WERI-Rb-1 (cell line): ENCODE data around the gene C19orf12.

Experiments
- DNase-seq: peaks from one replicate; pipeline ENCODE4 v3.0.0-alpha.2; 2020
- H3K27ac ChIP-seq: fragments of 250-450 bp; sonication (Bioruptor Pico); 2 replicates; pipeline ENCODE4 v1.5.1; 2020; ENCODE audit warnings: mild to moderate bottlenecking, moderate library complexity
- H3K27me3 ChIP-seq: fragments of 250-450 bp; sonication (Bioruptor Pico); 2 replicates; pipeline ENCODE4 v1.5.1; 2021; ENCODE audit warnings: mild to moderate bottlenecking, low read depth, moderate library complexity; ENCODE audit not compliant: insufficient read depth, severe bottlenecking
- H3K36me3 ChIP-seq: fragments of 250-450 bp; sonication (Bioruptor Pico); 2 replicates; pipeline ENCODE4 v1.5.1; 2020; ENCODE audit warnings: mild to moderate bottlenecking, moderate library complexity
- H3K4me3 ChIP-seq: 2 replicates; pipeline ENCODE4 v1.5.1; 2011; ENCODE audit warnings: low read depth, mild to moderate bottlenecking, control low read depth, low read length
- H3K9me3 ChIP-seq: fragments of 250-450 bp; sonication (Bioruptor Pico); 2 replicates; pipeline ENCODE4 v1.5.1; 2021; ENCODE audit warnings: mild to moderate bottlenecking, moderate library complexity; ENCODE audit not compliant: severe bottlenecking
- CTCF ChIP-seq: IDR thresholded peaks from 2 replicates; pipeline ENCODE4 v1.5.1; 2011; ENCODE audit warnings: low read depth, mild to moderate bottlenecking, control low read depth, inconsistent platforms, low read length

The C19orf12 gene

DNA sequence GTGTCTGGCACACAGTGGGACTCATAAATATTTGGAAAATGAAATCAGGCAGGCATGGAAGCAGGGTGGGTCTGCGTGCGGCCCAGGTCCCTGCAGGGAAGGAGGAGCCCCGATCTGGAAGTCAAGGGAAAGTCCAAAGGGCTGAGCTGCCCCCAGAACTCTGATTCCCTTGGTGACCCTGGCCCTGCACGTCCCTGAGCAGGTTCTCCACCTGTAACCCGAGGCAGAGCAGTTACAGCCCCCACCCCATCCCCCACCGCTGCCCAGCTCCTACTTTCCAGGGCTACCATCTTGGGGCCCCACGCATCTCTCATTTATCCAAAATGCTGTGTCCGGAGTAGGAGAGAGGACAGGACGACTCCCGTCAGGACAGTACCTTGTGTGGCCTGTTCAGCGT, 47.7 kb downstream of the C19orf12 start:
- Histone ChIP-seq H3K27ac (no peak overlapping the region), H3K4me3 (no peak overlapping the region)

DNA sequence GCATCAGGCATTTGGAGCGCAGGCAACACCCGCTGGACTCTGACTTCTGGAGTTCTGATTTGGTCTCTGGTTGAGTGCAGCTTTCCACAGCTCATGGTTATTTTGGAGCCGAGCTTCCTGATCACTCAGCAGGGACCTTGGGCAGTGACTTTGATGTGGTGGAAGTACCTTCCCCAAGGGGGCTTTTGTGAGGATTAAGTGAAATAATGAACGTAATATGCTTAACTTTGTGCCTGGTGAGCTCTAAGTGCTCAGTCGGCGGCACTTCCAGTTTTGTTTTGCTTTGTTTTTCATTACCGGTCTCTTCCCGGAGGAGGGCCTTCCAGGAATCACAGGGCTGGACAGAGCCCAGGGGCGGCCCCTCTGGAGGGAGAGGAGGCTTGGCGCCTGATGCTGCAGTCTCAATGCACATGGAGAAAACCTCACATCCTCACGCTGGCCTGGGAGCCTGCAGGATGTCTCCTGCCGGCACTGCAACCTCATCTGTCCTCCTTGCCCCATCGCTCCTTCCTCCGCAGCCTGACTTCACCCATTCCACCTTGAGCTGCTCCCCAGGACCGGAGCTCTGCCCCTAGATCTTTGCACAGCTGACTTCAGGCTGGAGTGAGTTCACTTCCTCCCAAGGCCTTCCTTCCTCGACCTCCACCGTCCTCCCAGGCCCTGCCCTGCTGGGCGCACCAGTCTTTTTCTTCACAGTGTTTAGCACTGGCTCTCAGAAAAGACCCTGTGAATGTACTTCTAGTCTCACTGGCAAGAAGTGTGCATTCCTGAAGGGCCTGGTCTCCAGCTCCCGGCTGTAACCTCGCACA, 48.3 kb downstream of the C19orf12 start:
- Histone ChIP-seq H3K4me3 (peak overlapping the region; percentile 76), H3K27me3 (no peaks in the 10 kb centered on the region), H3K36me3 (no peaks in the 10 kb centered on the region), H3K9me3 (no peaks in the 10 kb centered on the region), H3K27ac (no peak overlapping the region)
- no peak for DNase-seq
- TF ChIP-seq CTCF: no peak

More for the DNA sequence above, 47.7 kb downstream of the C19orf12 start:
- no peak for DNase-seq
- TF ChIP-seq CTCF: no peak
- Histone ChIP-seq H3K27me3 (no peaks in the 10 kb centered on the region), H3K9me3 (no peaks in the 10 kb centered on the region), H3K36me3 (no peaks in the 10 kb centered on the region)

DNA sequence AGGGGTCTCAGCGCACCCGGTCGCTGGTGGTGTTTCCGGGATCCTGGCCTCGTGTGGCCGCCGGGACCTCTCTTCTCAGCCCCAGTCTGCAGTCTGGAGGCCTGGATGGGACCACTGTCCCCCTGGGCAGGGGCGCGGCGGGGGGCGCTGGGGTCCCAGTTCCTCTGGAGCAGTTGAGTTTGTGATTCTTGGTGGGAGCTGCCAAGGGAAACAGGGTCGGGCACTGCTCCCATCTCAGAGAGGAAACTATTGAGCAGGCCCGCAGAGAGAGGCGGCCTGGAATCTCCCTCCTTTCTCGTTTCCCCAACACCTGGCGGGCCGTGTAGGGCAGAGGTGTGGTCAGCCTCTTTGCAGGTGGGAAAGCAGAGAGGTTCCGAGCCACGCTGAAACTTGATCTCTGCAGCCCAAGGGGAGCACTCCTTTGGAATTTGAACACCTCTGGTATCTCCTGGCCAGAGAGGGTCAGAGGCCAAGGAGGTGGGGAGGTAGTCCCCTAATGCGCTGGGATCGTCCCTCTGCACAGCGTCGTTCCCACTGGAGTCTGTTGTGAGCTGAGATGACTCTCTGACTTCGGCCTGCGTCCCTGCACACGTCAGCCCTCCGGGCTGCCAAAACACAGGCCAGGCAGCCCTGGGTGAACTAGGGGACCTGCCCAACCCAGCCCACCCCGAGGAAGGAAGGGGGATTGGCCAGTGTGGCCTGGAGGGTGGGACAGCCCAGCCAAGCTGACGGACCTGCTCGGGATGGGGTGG, 49.1 kb downstream of the C19orf12 start:
- Histone ChIP-seq H3K36me3 (no peaks in the 10 kb centered on the region), H3K27ac (no peak overlapping the region), H3K4me3 (peak overlapping the region; percentile 76), H3K9me3 (no peaks in the 10 kb centered on the region), H3K27me3 (no peaks in the 10 kb centered on the region)
- TF ChIP-seq CTCF: no peak
- DNase-seq: no peak

DNA sequence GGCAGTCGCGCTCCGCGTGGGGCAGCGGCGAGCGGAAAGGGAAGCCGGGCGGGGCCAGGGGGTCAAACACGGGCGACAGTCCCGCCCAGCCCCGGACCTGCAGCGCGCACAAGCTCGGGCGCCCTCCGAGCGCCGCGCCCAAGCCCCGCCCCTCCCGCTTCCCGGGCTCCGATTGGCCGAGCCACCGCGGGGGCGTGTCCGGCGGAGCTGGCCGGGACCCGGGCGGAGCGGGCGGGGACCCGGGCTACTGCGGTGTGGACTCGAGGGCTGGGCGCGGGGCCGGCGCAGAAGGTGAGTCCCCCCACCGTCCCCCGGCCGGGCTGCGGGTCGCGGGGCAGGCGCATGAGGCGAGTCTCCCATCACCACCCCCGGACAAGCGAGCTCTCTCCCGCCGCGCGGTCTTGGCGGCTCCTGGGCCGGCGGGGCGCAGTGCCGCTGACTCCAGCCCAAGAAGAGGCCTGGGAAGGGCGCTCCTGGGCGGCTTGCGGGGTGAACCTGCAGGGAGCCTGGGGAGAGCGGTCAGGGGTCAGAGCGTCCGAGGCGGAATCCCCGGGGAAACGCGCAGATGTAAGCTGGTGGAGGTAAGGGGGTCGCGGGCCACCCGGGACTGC, 49.7 kb downstream of the C19orf12 start, which contains the start of gene PLEKHF1:
Gene PLEKHF1, plus strand, starts transcription at position 247 of the 611 bp plus-strand sequence. CDS start 8,379 bp downstream, outside the sequence.
- H3K36me3 ChIP-seq: no peaks in the 10 kb centered on the region
- no peaks in the 10 kb centered on the region for H3K27me3 ChIP-seq
- H3K9me3 ChIP-seq: no peaks in the 10 kb centered on the region
- peak; percentile 89 for DNase-seq
- peak within 1 kb of the TSS; percentile 76 for H3K4me3 ChIP-seq
- TF ChIP-seq CTCF: no peak
- peak within 1 kb of the TSS; percentile 55 for H3K27ac ChIP-seq

- Histone ChIP-seq H3K27me3 (no peaks in the 10 kb centered on the region), H3K9me3 (no peaks in the 10 kb centered on the region), H3K36me3 (no peaks in the 10 kb centered on the region), H3K27ac (peak overlapping the region; percentile 55), H3K4me3 (peak overlapping the region; percentile 50)
- 0 out of 2 replicates have a peak, but pooled peaks have one; percentile 1 for TF ChIP-seq CTCF
- DNase-seq: no peak
Observed at GRCh38 chr19:29664753-29665214, 50.3 kb downstream of the C19orf12 start.
